WTC11 (cell line): ENCODE measurements around the gene SNX15. TPM values are rescaled to one million over a fixed set of nuclear protein-coding genes. Genes with fewer than 3 reads are reported as not detected.

ENCODE experiments used
- ATAC-seq: fragments of 200-7000 bp; cut with Tn5 transposase; 2 replicates; pipeline ENCODE4 v1.10.0; 2021; ENCODE audit warnings: mild to moderate bottlenecking, moderate library complexity
- CTCF ChIA-PET: fragments of 300-600 bp; sonication (Branson Sonifier 250); formaldehyde crosslinking; loops from one replicate; lab custom pipeline; 2021; ENCODE audit warnings: antibody characterized with exemption; lab: Charles Lee
- POLR2A ChIA-PET: fragments of 350-600 bp; sonication (Branson Sonifier 250); formaldehyde crosslinking; loops from one replicate; lab custom pipeline; 2021; ENCODE audit warnings: antibody characterized with exemption; lab: Charles Lee
- DNase-seq: peaks from one replicate; pipeline ENCODE4 v3.0.0; 2021; ENCODE audit warnings: low spot score
- H3K27ac Mint-ChIP-seq: 2 replicates; pipeline ENCODE4 v1.8.0; 2021; ENCODE audit warnings: mixed read lengths
- H3K27me3 Mint-ChIP-seq: 2 replicates; pipeline ENCODE4 v1.8.0; 2021; ENCODE audit warnings: low read depth, mild to moderate bottlenecking, moderate library complexity, mixed read lengths
- H3K36me3 Mint-ChIP-seq: 2 replicates; pipeline ENCODE4 v1.8.0; 2021; ENCODE audit warnings: mixed read lengths
- H3K4me1 Mint-ChIP-seq: 2 replicates; pipeline ENCODE4 v1.8.0; 2022; ENCODE audit warnings: mixed read lengths
- H3K4me3 Mint-ChIP-seq: 2 replicates; pipeline ENCODE4 v1.8.0; 2021; ENCODE audit warnings: mild to moderate bottlenecking, moderate library complexity, mixed read lengths
- H3K9me3 Mint-ChIP-seq: 2 replicates; pipeline ENCODE4 v1.8.0; 2021; ENCODE audit warnings: mixed read lengths
- ATF3 ChIP-seq: sonication (generic); formaldehyde crosslinking; conservative IDR thresholded peaks from 2 replicates; pipeline ENCODE4 v1.8.1; 2022; ENCODE audit warnings: mild to moderate bottlenecking, missing genetic modification reagents
- E2F1 ChIP-seq: sonication (generic); formaldehyde crosslinking; IDR thresholded peaks from 2 replicates; pipeline ENCODE4 v1.8.0; 2022; ENCODE audit warnings: mild to moderate bottlenecking, missing genetic modification reagents
- E2F4 ChIP-seq: sonication (generic); formaldehyde crosslinking; IDR thresholded peaks from 2 replicates; pipeline ENCODE4 v1.8.1; 2022; ENCODE audit warnings: low read depth, mild to moderate bottlenecking, moderate library complexity, missing genetic modification reagents, borderline replicate concordance
- EMX1 ChIP-seq: fragments of 250-450 bp; sonication (Bioruptor Pico); IDR thresholded peaks from 2 replicates; pipeline ENCODE4 v1.8.0; 2021; ENCODE audit warnings: mild to moderate bottlenecking
- ETV6 ChIP-seq: sonication (generic); formaldehyde crosslinking; IDR thresholded peaks from 2 replicates; pipeline ENCODE4 v1.8.1; 2022; ENCODE audit warnings: mild to moderate bottlenecking, missing genetic modification reagents
- GTF2I ChIP-seq: fragments of 250-450 bp; sonication (Bioruptor Pico); conservative IDR thresholded peaks from 2 replicates; pipeline ENCODE4 v1.4.0; 2021; ENCODE audit warnings: mild to moderate bottlenecking
- IRF1 ChIP-seq: sonication (generic); formaldehyde crosslinking; IDR thresholded peaks from 2 replicates; pipeline ENCODE4 v1.8.0; 2023; ENCODE audit warnings: missing genetic modification reagents
- MLX ChIP-seq: sonication (generic); formaldehyde crosslinking; IDR thresholded peaks from 2 replicates; pipeline ENCODE4 v1.8.1; 2023; ENCODE audit warnings: mild to moderate bottlenecking, missing genetic modification reagents, moderate library complexity
- MXD4 ChIP-seq: fragments of 250-450 bp; sonication (Bioruptor Pico); IDR thresholded peaks from 2 replicates; pipeline ENCODE4 v1.8.0; 2021; ENCODE audit warnings: mild to moderate bottlenecking, moderate library complexity, borderline replicate concordance
- NFATC4 ChIP-seq: fragments of 250-450 bp; sonication (Bioruptor Pico); IDR thresholded peaks from 2 replicates; pipeline ENCODE4 v1.9.0; 2021; ENCODE audit warnings: mild to moderate bottlenecking
- NFYB ChIP-seq: sonication (generic); formaldehyde crosslinking; conservative IDR thresholded peaks from 2 replicates; pipeline ENCODE4 v1.8.0; 2022; ENCODE audit warnings: low read depth, missing genetic modification reagents
- OVOL2 ChIP-seq: fragments of 250-450 bp; sonication (Bioruptor Pico); IDR thresholded peaks from 2 replicates; pipeline ENCODE4 v1.9.0; 2021; ENCODE audit warnings: mild to moderate bottlenecking, borderline replicate concordance
- SP1 ChIP-seq: sonication (generic); formaldehyde crosslinking; conservative IDR thresholded peaks from 2 replicates; pipeline ENCODE4 v1.8.1; 2022; ENCODE audit warnings: missing genetic modification reagents
- TEAD1 ChIP-seq: sonication (generic); formaldehyde crosslinking; IDR thresholded peaks from 2 replicates; pipeline ENCODE4 v1.8.0; 2022; ENCODE audit warnings: mild to moderate bottlenecking, missing genetic modification reagents
- TEAD4 ChIP-seq: sonication (generic); formaldehyde crosslinking; IDR thresholded peaks from 2 replicates; pipeline ENCODE4 v1.8.0; 2022; ENCODE audit warnings: mild to moderate bottlenecking, missing genetic modification reagents
- USF1 ChIP-seq: sonication (generic); formaldehyde crosslinking; IDR thresholded peaks from 2 replicates; pipeline ENCODE4 v1.8.0; 2022; ENCODE audit warnings: mild to moderate bottlenecking, missing genetic modification reagents
- ZBTB43 ChIP-seq: sonication (generic); formaldehyde crosslinking; IDR thresholded peaks from 2 replicates; pipeline ENCODE4 v1.8.1; 2023; ENCODE audit warnings: mild to moderate bottlenecking, missing genetic modification reagents
- ZNF138 ChIP-seq: sonication (generic); formaldehyde crosslinking; conservative IDR thresholded peaks from 2 replicates; pipeline ENCODE4 v1.8.1; 2022; ENCODE audit warnings: mild to moderate bottlenecking, moderate library complexity, missing genetic modification reagents
- ZNF232 ChIP-seq: sonication (generic); formaldehyde crosslinking; IDR thresholded peaks from 2 replicates; pipeline ENCODE4 v1.8.0; 2022; ENCODE audit warnings: mild to moderate bottlenecking, missing genetic modification reagents
- ZNF281 ChIP-seq: sonication (generic); formaldehyde crosslinking; IDR thresholded peaks from 2 replicates; pipeline ENCODE4 v1.8.0; 2023; ENCODE audit warnings: mild to moderate bottlenecking, missing genetic modification reagents
- ZNF317 ChIP-seq: sonication (generic); formaldehyde crosslinking; IDR thresholded peaks from 2 replicates; pipeline ENCODE4 v1.8.1; 2023; ENCODE audit warnings: low read depth, mild to moderate bottlenecking, moderate library complexity, missing genetic modification reagents, borderline replicate concordance
- ZNF423 ChIP-seq: fragments of 250-450 bp; sonication (Bioruptor Pico); IDR thresholded peaks from 2 replicates; pipeline ENCODE4 v2.1.2; 2022; ENCODE audit warnings: mild to moderate bottlenecking, moderate library complexity
- ZNF425 ChIP-seq: fragments of 250-450 bp; sonication (Bioruptor Pico); conservative IDR thresholded peaks from 2 replicates; pipeline ENCODE4 v1.9.0; 2021; ENCODE audit warnings: mild to moderate bottlenecking
- ZNF671 ChIP-seq: fragments of 250-450 bp; sonication (Bioruptor Pico); IDR thresholded peaks from 2 replicates; pipeline ENCODE4 v1.8.0; 2021; ENCODE audit warnings: mild to moderate bottlenecking
- total RNA-seq: library from RNA; stranded (reverse); gene quantifications from 3 replicates; pipeline ENCODE4 v1.2.3, GENCODE V29; 2021

Gene SNX15
- total RNA-seq, 1 experiment from 2014 or later, result 17.6 TPM

GRCh38 chr11:64999478-64999877 lies 27.8 kb upstream of the SNX15 start:
- DNase-seq, result no peak
- ATAC-seq, result no peak
- ChIA-PET POLR2A (no interaction called here), CTCF (interaction anchor here (1.9 to 4.5 kb wide), 2 partner anchors 14 to 112 kb away, joined by 13 to 28 read pairs; partner anchors contain the start of gene ARL2)
- Mint-ChIP-seq H3K27me3 (no peaks in the 10 kb centered on the region), H3K36me3 (no peaks in the 10 kb centered on the region), H3K4me3 (no peak overlapping the region), H3K27ac (no peak overlapping the region), H3K4me1 (peaks cover 18% of the 10 kb centered on the region), H3K9me3 (no peaks in the 10 kb centered on the region)
- no peak for TF ChIP-seq ZNF138
- TF ChIP-seq GTF2I, result no peak
- no peak for TF ChIP-seq ATF3 (CRISPR knock-in tag)
- TF ChIP-seq ZNF281, result no peak
- TF ChIP-seq ZNF317 (CRISPR knock-in tag), result no peak
- no peak for TF ChIP-seq OVOL2 (CRISPR knock-in tag)
- no peak for TF ChIP-seq ZBTB43 (CRISPR knock-in tag)
- no peak for TF ChIP-seq E2F4 (CRISPR knock-in tag)
- TF ChIP-seq ZNF232 (CRISPR knock-in tag), result no peak
- no peak for TF ChIP-seq EMX1 (CRISPR knock-in tag)

GRCh38 chr11:65002706-65003105 lies 24.5 kb upstream of the SNX15 start:
- peaks cover 6% of the 10 kb centered on the region for H3K4me1 Mint-ChIP-seq
- no peaks in the 10 kb centered on the region for H3K27me3 Mint-ChIP-seq
- ATAC-seq (no peak), DNase-seq (no peak)
- no peak overlapping the region for H3K4me3 Mint-ChIP-seq
- H3K27ac Mint-ChIP-seq, result no peak overlapping the region
- CTCF ChIA-PET, result interaction anchor here (0.6 to 3.6 kb wide), 3 partner anchors 11 to 115 kb away, joined by 3 to 20 read pairs (median 3); partner anchors contain the start of gene ARL2
- no peaks in the 10 kb centered on the region for H3K36me3 Mint-ChIP-seq
- POLR2A ChIA-PET, result no interaction called here
- H3K9me3 Mint-ChIP-seq, result no peaks in the 10 kb centered on the region
- TF ChIP-seq ZNF423 (CRISPR knock-in tag) (no peak), SP1 (no peak), MXD4 (CRISPR knock-in tag) (no peak), ZNF425 (CRISPR knock-in tag) (no peak), NFATC4 (CRISPR knock-in tag) (no peak), IRF1 (CRISPR knock-in tag) (no peak), E2F1 (CRISPR knock-in tag) (no peak), E2F4 (CRISPR knock-in tag) (no peak), USF1 (CRISPR knock-in tag) (no peak), ETV6 (CRISPR knock-in tag) (no peak), TEAD1 (CRISPR knock-in tag) (no peak), NFYB (CRISPR knock-in tag) (no peak), TEAD4 (CRISPR knock-in tag) (no peak), MLX (CRISPR knock-in tag) (no peak), ZNF671 (CRISPR knock-in tag) (no peak)
